Vagina (tissue), 2 donors: ENCODE measurements around the gene HNRNPA0.

Experiments used
- POLR2A ChIP-seq, 2 donors: fragments of 450-650 bp; IDR thresholded peaks; one replicate each; pipeline ENCODE4 v1.6.1; 2017; ENCODE audit warnings: antibody characterized with exemption in 2 of 2, mild to moderate bottlenecking in 2 of 2, moderate library complexity in 2 of 2
- POLR2AphosphoS5 ChIP-seq, 2 donors: sonication (generic); formaldehyde crosslinking; IDR thresholded peaks; one replicate each; pipeline ENCODE4 v1.9.0; 2017; ENCODE audit warnings: antibody characterized with exemption in 2 of 2, mild to moderate bottlenecking in 2 of 2, low read depth in 1 of 2; ENCODE audit not compliant: insufficient read depth in 1 of 2
- TF ChIP-seq, protein P1 (sequence below), 3 experiments: fragments of 450-650 bp in 2 of 3; fragments of 200-600 bp in 1 of 3; sonication (generic) in 1 of 3; IDR thresholded peaks; one replicate each; pipeline ENCODE4 v1.5.1; 2017 to 2019; ENCODE audit warnings: antibody characterized with exemption in 3 of 3, mild to moderate bottlenecking in 2 of 3, moderate library complexity in 2 of 3

DNA sequence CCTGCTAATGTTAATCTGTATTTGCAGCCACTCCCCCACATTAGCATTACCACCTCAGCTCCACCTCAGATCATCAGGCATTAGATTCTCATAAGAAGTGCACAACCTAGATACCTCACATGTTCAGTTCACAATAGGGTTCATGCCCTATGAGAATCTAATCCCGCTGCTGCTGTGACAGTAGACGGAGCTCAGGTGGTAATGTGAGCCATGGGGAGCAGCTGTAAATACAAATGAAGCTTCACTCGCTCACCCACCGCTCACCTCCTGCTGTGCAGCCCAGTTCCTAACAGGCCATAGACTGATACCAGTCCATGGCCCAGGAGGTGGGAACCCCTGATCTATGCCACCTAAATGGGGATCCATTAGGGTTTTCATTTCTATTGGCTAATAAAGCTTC, 6.1 kb upstream of the HNRNPA0 start:
- TF ChIP-seq, protein P1, sequence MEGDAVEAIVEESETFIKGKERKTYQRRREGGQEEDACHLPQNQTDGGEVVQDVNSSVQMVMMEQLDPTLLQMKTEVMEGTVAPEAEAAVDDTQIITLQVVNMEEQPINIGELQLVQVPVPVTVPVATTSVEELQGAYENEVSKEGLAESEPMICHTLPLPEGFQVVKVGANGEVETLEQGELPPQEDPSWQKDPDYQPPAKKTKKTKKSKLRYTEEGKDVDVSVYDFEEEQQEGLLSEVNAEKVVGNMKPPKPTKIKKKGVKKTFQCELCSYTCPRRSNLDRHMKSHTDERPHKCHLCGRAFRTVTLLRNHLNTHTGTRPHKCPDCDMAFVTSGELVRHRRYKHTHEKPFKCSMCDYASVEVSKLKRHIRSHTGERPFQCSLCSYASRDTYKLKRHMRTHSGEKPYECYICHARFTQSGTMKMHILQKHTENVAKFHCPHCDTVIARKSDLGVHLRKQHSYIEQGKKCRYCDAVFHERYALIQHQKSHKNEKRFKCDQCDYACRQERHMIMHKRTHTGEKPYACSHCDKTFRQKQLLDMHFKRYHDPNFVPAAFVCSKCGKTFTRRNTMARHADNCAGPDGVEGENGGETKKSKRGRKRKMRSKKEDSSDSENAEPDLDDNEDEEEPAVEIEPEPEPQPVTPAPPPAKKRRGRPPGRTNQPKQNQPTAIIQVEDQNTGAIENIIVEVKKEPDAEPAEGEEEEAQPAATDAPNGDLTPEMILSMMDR (IDR thresholded peaks at IDR 0.05) = no peak
- TF ChIP-seq POLR2A (IDR thresholded peaks at IDR 0.05) (no peak), POLR2AphosphoS5 (IDR thresholded peaks at IDR 0.05; ENCODE audit: insufficient read depth in 1 of 2, low read depth in 1 of 2) (no peak)
